Measurements from ENCODE around the gene LRRC4C.

The LRRC4C gene

GRCh38 chr11:40998920-40999319, 460.5 kb downstream of the LRRC4C start:
- Histone ChIP-seq H3K36me3 (no peaks in the 10 kb centered on the region), H3K27me3 (no peaks in the 10 kb centered on the region), H3K4me3 (no peak overlapping the region), H3K4me1 (no peaks in the 10 kb centered on the region), H3K9me3 (no peaks in the 10 kb centered on the region), H3K27ac (no peak overlapping the region)
- TF ChIP-seq CTCF (IDR thresholded peaks at IDR 0.05): no peak
- intact Hi-C loops (cut with DNase I; ENCODE audit: low total_unique reads): no loop called here
- no peak for DNase-seq

- no peaks in the 10 kb centered on the region for H3K9me3 ChIP-seq
- H3K27ac ChIP-seq: no peak overlapping the region
- no peaks in the 10 kb centered on the region for H3K27me3 ChIP-seq
- H3K4me1 ChIP-seq: no peaks in the 10 kb centered on the region
- intact Hi-C loops (cut with DNase I; ENCODE audit: low total_unique reads): no loop called here
- no peaks in the 10 kb centered on the region for H3K36me3 ChIP-seq
- no peak overlapping the region for H3K4me3 ChIP-seq
- no peak for DNase-seq
- no peak for TF ChIP-seq CTCF (IDR thresholded peaks at IDR 0.05)
These were observed 471.5 kb downstream of the LRRC4C start for GRCh38 chr11:40987776-40988435.

- no peak for DNase-seq
- no peaks in the 10 kb centered on the region for H3K4me1 ChIP-seq
- TF ChIP-seq CTCF (IDR thresholded peaks at IDR 0.05): no peak
- no peaks in the 10 kb centered on the region for H3K27me3 ChIP-seq
- H3K36me3 ChIP-seq: no peaks in the 10 kb centered on the region
- intact Hi-C loops (cut with DNase I; ENCODE audit: low total_unique reads): no loop called here
- no peak overlapping the region for H3K27ac ChIP-seq
- H3K9me3 ChIP-seq: no peaks in the 10 kb centered on the region
- no peak overlapping the region for H3K4me3 ChIP-seq
These were observed 473.1 kb downstream of the LRRC4C start for GRCh38 chr11:40986320-40986719.

GRCh38 chr11:40975076-40975475, 484.4 kb downstream of the LRRC4C start:
- Histone ChIP-seq H3K9me3 (peaks cover 0 to 7% (median 0%) of the 10 kb centered on the region in 3 donors), H3K27ac (no peak overlapping the region), H3K27me3 (no peaks in the 10 kb centered on the region), H3K36me3 (no peaks in the 10 kb centered on the region), H3K4me1 (no peaks in the 10 kb centered on the region), H3K4me3 (no peak overlapping the region)
- no peak for DNase-seq
- intact Hi-C loops (cut with DNase I; ENCODE audit: low total_unique reads): no loop called here
- TF ChIP-seq CTCF (IDR thresholded peaks at IDR 0.05): no peak

GRCh38 chr11:40974186-40974795, 485.2 kb downstream of the LRRC4C start:
- intact Hi-C loops (cut with DNase I; ENCODE audit: low total_unique reads): no loop called here
- no peak for DNase-seq
- Histone ChIP-seq H3K4me1 (no peaks in the 10 kb centered on the region), H3K4me3 (no peak overlapping the region), H3K36me3 (no peaks in the 10 kb centered on the region), H3K27ac (no peak overlapping the region), H3K9me3 (peaks cover 0 to 10% (median 0%) of the 10 kb centered on the region in 3 donors), H3K27me3 (no peaks in the 10 kb centered on the region)
- TF ChIP-seq CTCF (IDR thresholded peaks at IDR 0.05): no peak

Data from tibial artery (tissue), 4 donors.